ENCODE data around the gene FER1L5.
"Not testable (repeated sequence)": the region's sequence is repeated elsewhere in the genome, so short reads cannot be mapped to it uniquely, and the experiment has no call there.

Gene FER1L5

DNA sequence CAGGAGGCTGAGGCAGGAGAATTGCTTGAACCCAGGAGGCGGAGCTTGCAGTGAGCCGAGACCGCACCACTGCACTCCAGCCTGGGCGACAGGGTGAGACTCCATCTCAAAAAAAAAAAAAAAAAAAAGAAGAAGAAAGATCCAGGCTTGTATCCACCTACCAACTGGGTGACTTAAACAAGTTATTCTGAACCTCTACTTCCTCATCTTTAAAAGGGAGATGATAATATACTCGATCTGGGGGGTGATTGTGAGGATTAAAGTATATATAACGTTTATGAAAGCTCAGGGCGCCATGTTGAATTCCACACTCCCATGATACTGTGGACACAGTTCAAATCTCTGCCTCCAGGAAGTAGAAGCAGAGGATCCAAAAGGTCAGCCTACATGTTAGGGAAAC, 12.2 kb downstream of the FER1L5 start:
- not testable (repeated sequence) for H3K9me3 Mint-ChIP-seq

DNA sequence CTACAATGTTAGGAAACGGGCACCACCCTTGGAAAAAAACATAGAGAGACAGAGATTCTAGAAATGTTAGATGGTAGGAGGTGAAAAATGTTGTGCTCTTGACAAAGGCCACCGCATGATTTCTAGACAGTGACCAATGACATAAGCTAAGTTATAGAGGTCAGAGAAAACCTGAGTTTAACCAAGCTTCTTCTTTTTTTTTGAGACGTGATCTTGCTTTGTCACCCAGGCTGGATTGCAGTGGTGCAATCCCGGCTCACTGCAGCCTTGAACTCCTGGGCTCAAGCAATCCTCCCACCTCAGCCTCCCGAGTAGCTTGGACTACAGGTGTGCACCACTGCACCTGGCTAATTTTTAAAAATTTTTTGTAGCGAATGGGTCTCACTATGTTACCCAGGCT, 13.0 kb downstream of the FER1L5 start:
- H3K4me3 Mint-ChIP-seq: no peak overlapping the region
- H3K27me3 Mint-ChIP-seq: no peaks in the 10 kb centered on the region
- no peaks in the 10 kb centered on the region for H3K4me1 Mint-ChIP-seq (ENCODE audit: low read depth)
- H3K36me3 Mint-ChIP-seq (ENCODE audit: low read depth): no peaks in the 10 kb centered on the region
- H3K9me3 Mint-ChIP-seq: no peaks in the 10 kb centered on the region
- no peak overlapping the region for H3K27ac Mint-ChIP-seq

More for the DNA sequence above, 12.2 kb downstream of the FER1L5 start:
- H3K27me3 Mint-ChIP-seq; H3K4me1 Mint-ChIP-seq (ENCODE audit: low read depth); H3K36me3 Mint-ChIP-seq (ENCODE audit: low read depth); H3K4me3 Mint-ChIP-seq; H3K27ac Mint-ChIP-seq: not testable (repeated sequence)

DNA sequence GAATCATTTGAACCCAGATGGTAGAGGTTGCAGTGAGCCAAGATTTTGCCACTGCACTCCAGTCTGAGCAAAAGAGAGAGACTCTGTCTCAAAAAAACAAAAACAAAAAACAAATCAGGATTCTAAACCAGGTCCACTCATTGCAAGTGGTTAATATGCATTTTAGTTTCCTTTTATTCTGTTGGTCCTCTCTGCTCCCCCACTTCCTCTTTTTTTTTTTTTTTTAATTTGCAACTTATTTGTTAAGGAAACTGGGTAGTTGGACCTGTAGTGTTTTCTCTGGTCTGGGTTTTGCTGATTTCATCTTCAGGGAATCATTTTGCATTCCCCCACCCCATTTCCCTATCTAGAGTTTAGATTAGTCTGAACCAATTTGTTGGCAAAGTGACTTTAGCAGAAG, 14.0 kb downstream of the FER1L5 start:
- H3K27me3 Mint-ChIP-seq: no peaks in the 10 kb centered on the region
- no peak overlapping the region for H3K27ac Mint-ChIP-seq
- H3K4me1 Mint-ChIP-seq (ENCODE audit: low read depth): no peaks in the 10 kb centered on the region
- no peaks in the 10 kb centered on the region for H3K36me3 Mint-ChIP-seq (ENCODE audit: low read depth)
- no peak overlapping the region for H3K4me3 Mint-ChIP-seq
- H3K9me3 Mint-ChIP-seq: no peaks in the 10 kb centered on the region

- H3K27me3 Mint-ChIP-seq: no peaks in the 10 kb centered on the region
- no peaks in the 10 kb centered on the region for H3K9me3 Mint-ChIP-seq
- no peaks in the 10 kb centered on the region for H3K36me3 Mint-ChIP-seq (ENCODE audit: low read depth)
- H3K27ac Mint-ChIP-seq: no peak overlapping the region
- H3K4me1 Mint-ChIP-seq (ENCODE audit: low read depth): no peaks in the 10 kb centered on the region
- no peak overlapping the region for H3K4me3 Mint-ChIP-seq
These were observed 18.8 kb downstream of the FER1L5 start for GRCh38 chr2:96661324-96661723.

DNA sequence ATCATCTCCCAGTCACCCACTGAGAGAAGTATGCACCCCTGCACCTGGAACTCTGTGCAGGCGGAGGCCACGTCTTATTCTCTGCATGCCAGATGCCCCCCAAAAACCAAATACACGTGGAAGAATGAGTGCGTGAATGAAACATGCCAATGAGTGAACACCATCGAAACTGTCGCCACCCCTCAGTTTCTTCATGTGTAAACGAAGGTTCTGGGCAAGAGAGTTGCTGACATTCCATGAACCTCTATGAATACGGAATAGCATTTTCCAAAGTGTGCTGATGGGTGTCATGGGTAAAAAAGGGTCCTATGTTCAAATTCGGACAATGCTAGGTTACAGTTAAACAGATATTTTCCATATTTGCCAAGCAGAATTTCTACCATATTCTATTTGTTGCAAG, 19.8 kb downstream of the FER1L5 start:
- Mint-ChIP-seq H3K27ac (no peak overlapping the region), H3K4me3 (no peak overlapping the region), H3K9me3 (no peaks in the 10 kb centered on the region), H3K36me3 (ENCODE audit: low read depth) (no peaks in the 10 kb centered on the region), H3K4me1 (ENCODE audit: low read depth) (no peaks in the 10 kb centered on the region), H3K27me3 (no peaks in the 10 kb centered on the region)

DNA sequence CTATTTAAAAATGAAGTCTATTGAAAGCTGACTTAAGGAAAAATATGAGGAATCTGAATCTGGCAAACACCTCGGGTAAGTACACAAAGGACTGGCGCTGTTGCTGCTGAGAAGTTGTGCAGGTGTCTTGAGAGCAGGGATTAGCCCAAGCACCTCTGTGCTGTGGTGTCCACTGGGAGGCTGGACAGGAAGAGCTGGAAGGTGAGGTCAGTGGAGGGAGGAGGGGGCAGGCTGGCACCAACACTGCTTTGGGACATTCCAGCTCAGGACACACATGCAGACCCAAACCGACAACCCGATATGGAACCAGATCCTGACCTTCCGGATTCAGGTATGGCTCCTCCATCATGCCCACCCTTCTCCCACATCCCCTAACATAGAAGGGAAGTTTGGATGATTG, 20.6 kb downstream of the FER1L5 start:
- no peaks in the 10 kb centered on the region for H3K9me3 Mint-ChIP-seq
- H3K36me3 Mint-ChIP-seq (ENCODE audit: low read depth): no peaks in the 10 kb centered on the region
- H3K4me1 Mint-ChIP-seq (ENCODE audit: low read depth): no peaks in the 10 kb centered on the region
- no peak overlapping the region for H3K4me3 Mint-ChIP-seq
- no peaks in the 10 kb centered on the region for H3K27me3 Mint-ChIP-seq
- no peak overlapping the region for H3K27ac Mint-ChIP-seq

DNA sequence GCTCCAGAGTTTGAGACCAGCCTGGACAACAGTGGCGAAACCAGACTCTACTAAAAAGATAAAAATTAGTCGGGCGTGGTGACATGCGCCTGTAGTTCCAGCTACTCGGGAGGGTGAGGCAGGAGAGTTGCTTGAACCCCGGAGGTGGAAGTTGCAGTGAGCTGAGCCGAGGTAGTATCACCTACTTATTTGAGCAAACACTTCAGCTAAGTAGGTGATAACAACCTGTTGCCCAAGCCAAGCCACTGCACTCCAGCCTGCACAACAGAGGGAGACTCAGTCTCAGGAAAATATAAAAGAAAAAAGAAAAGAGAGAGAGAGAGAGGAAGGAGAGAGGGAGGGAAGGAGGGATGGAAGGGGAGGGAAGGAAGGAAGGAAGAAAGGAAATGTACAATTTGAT, 21.3 kb downstream of the FER1L5 start:
- no peaks in the 10 kb centered on the region for H3K4me1 Mint-ChIP-seq (ENCODE audit: low read depth)
- no peaks in the 10 kb centered on the region for H3K36me3 Mint-ChIP-seq (ENCODE audit: low read depth)
- no peaks in the 10 kb centered on the region for H3K27me3 Mint-ChIP-seq
- H3K4me3 Mint-ChIP-seq: no peak overlapping the region
- H3K9me3 Mint-ChIP-seq: no peaks in the 10 kb centered on the region
- H3K27ac Mint-ChIP-seq: no peak overlapping the region

DNA sequence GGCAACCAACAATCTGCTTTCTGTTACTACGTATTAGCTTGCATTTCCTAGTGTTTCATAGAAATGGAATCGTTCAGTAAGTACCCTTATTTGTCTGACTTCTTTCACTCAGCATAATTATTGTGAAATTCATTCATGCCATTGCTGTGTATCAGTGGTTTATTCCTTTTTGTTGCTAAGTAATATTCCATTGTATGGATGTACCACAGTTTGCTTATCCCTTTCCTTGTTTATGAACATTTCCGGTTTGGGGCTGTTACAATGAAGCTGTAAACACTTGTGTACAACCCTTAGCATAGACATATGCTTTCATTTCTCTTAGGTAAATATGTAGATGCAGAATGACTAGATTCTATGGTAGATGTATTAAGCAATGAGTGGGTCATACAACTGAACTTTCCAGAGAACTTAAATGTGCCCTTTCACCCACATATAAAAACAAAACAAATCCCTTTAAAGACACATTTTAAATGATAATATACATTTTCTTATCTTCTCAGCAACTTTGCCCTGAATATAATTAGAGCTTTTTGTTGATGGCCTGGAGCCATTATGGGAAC, 21.9 kb downstream of the FER1L5 start:
- Mint-ChIP-seq H3K27ac (no peak overlapping the region), H3K4me3 (no peak overlapping the region), H3K4me1 (ENCODE audit: low read depth) (no peaks in the 10 kb centered on the region), H3K9me3 (no peaks in the 10 kb centered on the region), H3K27me3 (no peaks in the 10 kb centered on the region), H3K36me3 (ENCODE audit: low read depth) (no peaks in the 10 kb centered on the region)

- Mint-ChIP-seq H3K9me3 (no peaks in the 10 kb centered on the region), H3K27ac (no peak overlapping the region), H3K36me3 (ENCODE audit: low read depth) (no peaks in the 10 kb centered on the region), H3K27me3 (no peaks in the 10 kb centered on the region), H3K4me1 (ENCODE audit: low read depth) (no peaks in the 10 kb centered on the region), H3K4me3 (no peak overlapping the region)
These were observed 22.6 kb downstream of the FER1L5 start for GRCh38 chr2:96665083-96665569.

DNA sequence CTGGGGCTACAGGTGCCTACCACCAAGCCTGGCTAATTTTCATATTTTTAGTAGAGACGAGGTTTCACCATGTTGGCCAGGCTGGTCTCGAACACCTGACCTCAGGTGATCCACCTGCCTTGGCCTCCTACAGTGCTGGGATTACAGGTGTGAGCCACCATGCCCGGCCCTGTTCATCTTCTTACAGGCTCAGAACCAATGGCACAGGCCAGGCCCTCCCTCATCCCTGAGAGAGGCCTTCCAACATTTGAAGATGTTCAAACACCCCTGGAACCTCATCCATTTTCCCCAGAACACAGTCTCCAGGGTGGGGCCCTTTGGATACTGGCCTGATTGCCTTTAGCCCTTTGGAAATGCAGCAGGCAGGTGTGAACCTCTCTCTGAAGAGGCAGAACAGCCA, 23.2 kb downstream of the FER1L5 start:
- not testable (repeated sequence) for H3K36me3 Mint-ChIP-seq (ENCODE audit: low read depth); H3K27me3 Mint-ChIP-seq; H3K4me1 Mint-ChIP-seq (ENCODE audit: low read depth); H3K4me3 Mint-ChIP-seq; H3K27ac Mint-ChIP-seq; H3K9me3 Mint-ChIP-seq

DNA sequence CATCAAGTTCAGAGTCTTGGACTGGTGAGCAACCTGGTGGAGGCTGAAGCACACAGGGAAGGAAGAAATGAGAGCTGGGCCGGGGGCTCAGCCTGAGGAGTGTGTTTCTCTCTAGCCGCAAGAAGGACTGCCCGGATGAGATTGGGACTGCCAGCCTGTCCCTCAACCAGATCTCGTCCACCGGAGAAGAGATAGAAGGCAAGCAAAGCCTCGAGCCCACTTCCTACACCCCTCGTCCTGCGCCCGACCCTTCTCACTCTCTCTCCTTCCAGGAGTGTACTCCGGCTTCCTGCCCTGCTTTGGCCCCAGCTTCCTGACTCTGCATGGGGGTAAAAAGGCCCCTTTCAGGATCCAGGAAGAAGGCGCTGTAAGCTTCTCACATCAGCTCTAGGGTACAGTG, 26.2 kb downstream of the FER1L5 start:
- H3K9me3 Mint-ChIP-seq: no peaks in the 10 kb centered on the region
- H3K4me3 Mint-ChIP-seq: no peak overlapping the region
- H3K27me3 Mint-ChIP-seq: no peaks in the 10 kb centered on the region
- H3K4me1 Mint-ChIP-seq (ENCODE audit: low read depth): no peaks in the 10 kb centered on the region
- no peak overlapping the region for H3K27ac Mint-ChIP-seq
- H3K36me3 Mint-ChIP-seq (ENCODE audit: low read depth): no peaks in the 10 kb centered on the region

- Mint-ChIP-seq H3K27ac (no peak overlapping the region), H3K4me3 (no peak overlapping the region), H3K4me1 (ENCODE audit: low read depth) (no peaks in the 10 kb centered on the region), H3K27me3 (no peaks in the 10 kb centered on the region), H3K9me3 (no peaks in the 10 kb centered on the region), H3K36me3 (ENCODE audit: low read depth) (no peaks in the 10 kb centered on the region)
These were observed 27.1 kb downstream of the FER1L5 start for GRCh38 chr2:96669539-96670215.

DNA sequence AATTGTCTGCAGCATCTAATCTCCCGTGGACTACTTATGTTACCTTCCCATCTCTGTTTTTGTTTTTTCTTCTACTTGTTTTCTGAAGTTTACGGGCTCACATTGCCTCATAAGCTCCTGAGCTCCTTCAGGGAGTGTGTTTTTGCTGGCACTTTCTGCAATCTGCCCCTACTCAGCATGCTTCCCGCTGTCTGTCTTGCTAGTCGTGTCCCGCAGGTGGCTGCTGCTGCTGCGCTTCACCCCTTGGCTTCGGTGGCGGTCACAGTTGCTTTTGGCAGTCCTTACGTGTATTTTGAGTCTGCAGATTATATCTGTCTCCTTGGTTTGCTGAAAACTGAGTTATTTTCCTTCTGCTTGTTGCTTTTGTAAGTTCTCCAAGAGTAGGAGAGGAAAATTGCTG, 37.3 kb downstream of the FER1L5 start:
- Mint-ChIP-seq H3K4me3 (no peak overlapping the region), H3K27me3 (peaks cover 8% of the 10 kb centered on the region), H3K27ac (no peak overlapping the region), H3K36me3 (ENCODE audit: low read depth) (no peaks in the 10 kb centered on the region), H3K9me3 (no peaks in the 10 kb centered on the region), H3K4me1 (ENCODE audit: low read depth) (no peaks in the 10 kb centered on the region)

DNA sequence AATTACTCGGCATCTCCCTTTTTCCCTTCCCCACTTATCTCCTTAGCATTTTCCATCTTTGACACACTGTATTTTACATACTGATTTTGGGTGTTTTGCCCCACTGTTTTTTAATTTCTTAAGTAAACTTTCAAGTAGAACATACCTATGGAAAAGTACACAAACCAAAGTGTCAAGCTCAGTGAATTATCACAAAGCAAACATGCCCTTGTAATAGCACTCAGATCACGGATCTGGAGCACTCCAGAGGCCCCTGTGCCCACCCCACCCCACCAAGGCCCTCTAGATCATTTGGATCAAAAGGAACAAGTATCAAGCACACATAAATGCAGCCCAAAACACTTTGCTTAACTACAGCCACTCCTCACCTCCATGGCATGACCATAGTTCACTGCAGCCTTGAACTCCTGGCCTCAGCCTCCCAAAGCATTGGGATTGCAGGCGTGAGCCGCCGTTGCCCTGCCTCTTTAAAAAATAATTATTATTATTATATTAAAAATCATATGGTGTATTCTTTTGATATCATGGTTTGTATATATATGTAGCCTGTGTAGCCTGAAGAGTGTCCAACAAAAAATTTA, 38.1 kb downstream of the FER1L5 start:
- Mint-ChIP-seq H3K9me3 (no peaks in the 10 kb centered on the region), H3K36me3 (ENCODE audit: low read depth) (no peaks in the 10 kb centered on the region), H3K4me3 (no peak overlapping the region), H3K27me3 (peaks cover 8% of the 10 kb centered on the region), H3K4me1 (ENCODE audit: low read depth) (no peaks in the 10 kb centered on the region), H3K27ac (no peak overlapping the region)

GRCh38 chr2:96681540-96681939, 39.0 kb downstream of the FER1L5 start:
- H3K27me3 Mint-ChIP-seq: peaks cover 8% of the 10 kb centered on the region
- H3K27ac Mint-ChIP-seq: no peak overlapping the region
- no peaks in the 10 kb centered on the region for H3K36me3 Mint-ChIP-seq (ENCODE audit: low read depth)
- H3K4me1 Mint-ChIP-seq (ENCODE audit: low read depth): no peaks in the 10 kb centered on the region
- H3K4me3 Mint-ChIP-seq: no peak overlapping the region
- H3K9me3 Mint-ChIP-seq: no peaks in the 10 kb centered on the region

GRCh38 chr2:96683307-96683706, 40.7 kb downstream of the FER1L5 start:
- Mint-ChIP-seq H3K4me1 (ENCODE audit: low read depth) (no peaks in the 10 kb centered on the region), H3K9me3 (no peaks in the 10 kb centered on the region), H3K36me3 (ENCODE audit: low read depth) (no peaks in the 10 kb centered on the region)

More at GRCh38 chr2:96683307-96683706, 40.7 kb downstream of the FER1L5 start:
- no peak overlapping the region for H3K27ac Mint-ChIP-seq
- H3K27me3 Mint-ChIP-seq: peaks cover 8% of the 10 kb centered on the region
- H3K4me3 Mint-ChIP-seq: no peak overlapping the region
